Gastroesophageal sphincter (tissue), 3 donors: ENCODE measurements around the gene ALK.

Experiments used
- CTCF ChIP-seq, 4 experiments: fragments of 200-600 bp in 2 of 4; fragments of 450-650 bp in 2 of 4; sonication (generic) in 1 of 4; IDR thresholded peaks; one replicate each; pipeline ENCODE4 v1.5.1; 2017 to 2019; ENCODE audit warnings: antibody characterized with exemption in 4 of 4, mild to moderate bottlenecking in 2 of 4, moderate library complexity in 2 of 4
- POLR2AphosphoS5 ChIP-seq: sonication (generic); formaldehyde crosslinking; IDR thresholded peaks from one replicate; pipeline ENCODE4 v1.6.1; 2017; ENCODE audit warnings: antibody characterized with exemption

- TF ChIP-seq POLR2AphosphoS5 (no peak), CTCF (IDR thresholded peaks at IDR 0.05) (no peak)
Observed at GRCh38 chr2:29578084-29578598, 343.2 kb downstream of the ALK start.
